Loucy (cell line): ENCODE measurements around the gene AGBL5.

Experiments
- EZH2phosphoT487 ChIP-seq: fragments of 200-600 bp; IDR thresholded peaks from 2 replicates; pipeline ENCODE4 v1.6.1; 2018; ENCODE audit warnings: antibody characterized with exemption, mild to moderate bottlenecking, moderate library complexity, borderline replicate concordance
- TF ChIP-seq, protein P1 (sequence below): fragments of 200-600 bp; sonication (generic); conservative IDR thresholded peaks from 2 replicates; pipeline ENCODE4 v1.5.1; 2014; ENCODE audit warnings: mild to moderate bottlenecking, antibody characterized with exemption, low read length

DNA sequence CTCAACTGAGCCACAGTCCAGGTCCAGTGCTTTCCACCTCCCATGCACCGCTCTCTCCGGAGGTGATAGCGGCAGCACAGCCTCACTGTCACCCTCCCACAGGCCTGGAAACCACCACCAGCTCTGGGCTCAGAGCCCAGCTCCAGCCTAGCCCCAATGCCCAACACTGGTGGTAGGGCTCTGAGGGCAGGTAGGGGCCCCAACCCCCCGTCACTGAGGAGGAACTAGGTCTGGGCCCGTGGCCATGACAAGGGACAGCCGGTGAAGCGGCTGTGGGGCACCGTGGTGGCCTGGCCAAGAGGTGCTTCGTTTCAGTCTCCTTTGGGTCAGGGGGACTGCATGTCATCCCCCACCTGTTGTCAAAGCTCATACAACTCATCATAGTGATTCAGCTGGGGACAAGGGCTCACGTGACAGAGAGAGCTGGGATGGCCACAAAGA lies 24.2 kb upstream of the AGBL5 start:
- TF ChIP-seq, protein P1, sequence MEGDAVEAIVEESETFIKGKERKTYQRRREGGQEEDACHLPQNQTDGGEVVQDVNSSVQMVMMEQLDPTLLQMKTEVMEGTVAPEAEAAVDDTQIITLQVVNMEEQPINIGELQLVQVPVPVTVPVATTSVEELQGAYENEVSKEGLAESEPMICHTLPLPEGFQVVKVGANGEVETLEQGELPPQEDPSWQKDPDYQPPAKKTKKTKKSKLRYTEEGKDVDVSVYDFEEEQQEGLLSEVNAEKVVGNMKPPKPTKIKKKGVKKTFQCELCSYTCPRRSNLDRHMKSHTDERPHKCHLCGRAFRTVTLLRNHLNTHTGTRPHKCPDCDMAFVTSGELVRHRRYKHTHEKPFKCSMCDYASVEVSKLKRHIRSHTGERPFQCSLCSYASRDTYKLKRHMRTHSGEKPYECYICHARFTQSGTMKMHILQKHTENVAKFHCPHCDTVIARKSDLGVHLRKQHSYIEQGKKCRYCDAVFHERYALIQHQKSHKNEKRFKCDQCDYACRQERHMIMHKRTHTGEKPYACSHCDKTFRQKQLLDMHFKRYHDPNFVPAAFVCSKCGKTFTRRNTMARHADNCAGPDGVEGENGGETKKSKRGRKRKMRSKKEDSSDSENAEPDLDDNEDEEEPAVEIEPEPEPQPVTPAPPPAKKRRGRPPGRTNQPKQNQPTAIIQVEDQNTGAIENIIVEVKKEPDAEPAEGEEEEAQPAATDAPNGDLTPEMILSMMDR, result no peak
- TF ChIP-seq EZH2phosphoT487, result no peak
